CD14-positive monocyte (primary cell): ENCODE measurements around the gene TMEM170A. TPM values are rescaled to one million over a fixed set of nuclear protein-coding genes. Genes with fewer than 3 reads are reported as not detected.

Experiments used
- DNase-seq, 3 donors: peaks; one replicate each; pipeline ENCODE4 v3.0.0-alpha.2; 2011 to 2022
- H2AFZ ChIP-seq: 2 replicates; pipeline ENCODE4 v1.6.0; 2012; ENCODE audit warnings: mild to moderate bottlenecking, low read depth, low read length, inconsistent platforms; ENCODE audit not compliant: insufficient read depth, poor library complexity, severe bottlenecking
- H3K27ac ChIP-seq, 2 donors: 1 replicate in 1 of 2; 2 replicates in 1 of 2; pipeline ENCODE4 v1.5.1; 2012 to 2013; ENCODE audit warnings: low read length in 2 of 2, control low read depth in 1 of 2, inconsistent platforms in 1 of 2, low read depth in 1 of 2, mild to moderate bottlenecking in 1 of 2
- H3K27me3 ChIP-seq, 2 donors: one replicate each; pipeline versions ENCODE4 v1.6.0 to v1.6.1; 2011 to 2013; ENCODE audit warnings: low read length in 2 of 2; ENCODE audit not compliant: control insufficient read depth in 2 of 2, insufficient read depth in 2 of 2
- H3K36me3 ChIP-seq, 2 donors: replicated peaks in 1 of 2; 1 replicate in 1 of 2; 2 replicates in 1 of 2; pipeline versions ENCODE4 v1.5.1 to v1.6.1; 2012 to 2013; ENCODE audit warnings: low read length in 2 of 2, control low read depth in 1 of 2, inconsistent platforms in 1 of 2, mild to moderate bottlenecking in 1 of 2; ENCODE audit not compliant: insufficient read depth in 2 of 2, control insufficient read depth in 1 of 2
- H3K4me1 ChIP-seq, 2 donors: 1 replicate in 1 of 2; 2 replicates in 1 of 2; pipeline versions ENCODE4 v1.5.1 to v1.6.1; 2012 to 2013; ENCODE audit warnings: low read length in 2 of 2, control low read depth in 1 of 2, inconsistent platforms in 1 of 2, mild to moderate bottlenecking in 1 of 2, moderate library complexity in 1 of 2; ENCODE audit not compliant: insufficient read depth in 2 of 2, control insufficient read depth in 1 of 2
- H3K4me2 ChIP-seq: replicated peaks from 2 replicates; pipeline ENCODE3; 2012; ENCODE audit warnings: low read length, moderate library complexity, mild to moderate bottlenecking; ENCODE audit not compliant: poor library complexity, severe bottlenecking; ENCODE audit errors: extremely low read depth
- H3K4me3 ChIP-seq, 3 experiments: fragments of 200-600 bp in 1 of 3; sonication (generic) in 1 of 3; replicated peaks in 1 of 3; 1 replicate in 2 of 3; 2 replicates in 1 of 3; pipeline ENCODE4 v1.5.1; 2011 to 2013; ENCODE audit warnings: low read length in 3 of 3, mild to moderate bottlenecking in 3 of 3, control low read depth in 2 of 3, low read depth in 2 of 3, inconsistent platforms in 1 of 3, moderate library complexity in 1 of 3
- H3K79me2 ChIP-seq: 2 replicates; pipeline ENCODE4 v1.6.0; 2012; ENCODE audit warnings: mild to moderate bottlenecking, control low read depth, inconsistent platforms, low read length, moderate library complexity; ENCODE audit not compliant: insufficient read depth
- H3K9ac ChIP-seq: 2 replicates; pipeline ENCODE4 v1.6.0; 2017; ENCODE audit warnings: low read length, mild to moderate bottlenecking; ENCODE audit not compliant: insufficient read depth, poor library complexity, severe bottlenecking
- H3K9me3 ChIP-seq, 2 donors: replicated peaks in 1 of 2; 1 replicate in 1 of 2; 2 replicates in 1 of 2; pipeline versions ENCODE4 v1.5.1 to v1.6.1; 2012 to 2013; ENCODE audit warnings: low read length in 2 of 2, control low read depth in 1 of 2; ENCODE audit not compliant: control insufficient read depth in 1 of 2, insufficient read depth in 1 of 2
- H4K20me1 ChIP-seq: 2 replicates; pipeline ENCODE4 v1.6.0; 2012; ENCODE audit warnings: mild to moderate bottlenecking, low read length, control low read depth, moderate library complexity; ENCODE audit not compliant: insufficient read depth
- H3K27ac Mint-ChIP-seq, 7 donors: one replicate each; pipeline ENCODE4 v1.8.0; 2020; ENCODE audit warnings: mild to moderate bottlenecking in 7 of 7, mixed read lengths in 7 of 7, moderate library complexity in 6 of 7, inconsistent platforms in 2 of 7
- H3K27me3 Mint-ChIP-seq, 3 donors: one replicate each; pipeline ENCODE4 v1.8.0; 2021 to 2022; ENCODE audit warnings: low read depth in 3 of 3, mild to moderate bottlenecking in 3 of 3, mixed read lengths in 3 of 3, moderate library complexity in 3 of 3, inconsistent platforms in 1 of 3
- H3K36me3 Mint-ChIP-seq, 2 donors: one replicate each; pipeline ENCODE4 v1.8.0; 2020; ENCODE audit warnings: mixed read lengths in 2 of 2, inconsistent platforms in 1 of 2, mild to moderate bottlenecking in 1 of 2
- H3K4me1 Mint-ChIP-seq: one replicate; pipeline ENCODE4 v1.8.0; 2020; ENCODE audit warnings: mild to moderate bottlenecking, mixed read lengths
- H3K4me3 Mint-ChIP-seq, 2 donors: one replicate each; pipeline ENCODE4 v1.8.0; 2020; ENCODE audit warnings: mild to moderate bottlenecking in 2 of 2, mixed read lengths in 2 of 2, moderate library complexity in 1 of 2
- H3K9me3 Mint-ChIP-seq, 7 donors: one replicate each; pipeline ENCODE4 v1.8.0; 2020 to 2022; ENCODE audit warnings: mixed read lengths in 7 of 7, mild to moderate bottlenecking in 6 of 7, moderate library complexity in 6 of 7, inconsistent platforms in 2 of 7
- WGBS: methylation state at CpG from one replicate; pipeline ENCODE4 v1.1.5; 2013; ENCODE audit warnings: missing lambda C conversion rate; ENCODE audit not compliant: insufficient coverage; 5-methylcytosine and 5-hydroxymethylcytosine counted together
- intact Hi-C, 2 donors: fragments of 100-400 bp; cut with micrococcal nuclease; formaldehyde crosslinking; loops; one replicate each; pipeline versions ENCODE4 v1.15.0 to v1.15.1; 2023
- polyA plus RNA-seq, 3 donors: library from polyadenylated mRNA; depleted of rRNA in 1 of 3; unstranded in 2 of 3; stranded (reverse) in 1 of 3; fragments of 300-500 nt in 2 of 3; fragments of >200 nt in 1 of 3; fragmentation: Illumina TruSeq in 2 of 3; gene quantifications; 1 replicate in 2 of 3; 2 replicates in 1 of 3; pipeline ENCODE4 v1.2.3, GENCODE V29; 2012 to 2021
- TF ChIP-seq, protein P1 (sequence below): fragments of 200-600 bp; IDR thresholded peaks from one replicate; pipeline ENCODE4 v1.8.0; 2022; ENCODE audit warnings: antibody characterized with exemption, mild to moderate bottlenecking

The TMEM170A gene
- polyA plus RNA-seq, 3 donors, result 17.9 to 31.6 (median 25.4) TPM

- Mint-ChIP-seq H3K9me3 (peaks cover 0 to 5% (median 0%) of the 10 kb centered on the region in 7 donors), H3K27me3 (peaks cover 8 to 16% (median 16%) of the 10 kb centered on the region in 3 donors), H3K27ac (peak overlapping the region in 2 of 7 donors; percentile 21 to 38), H3K4me3 (no peak overlapping the region), H3K4me1 (peaks cover 9% of the 10 kb centered on the region), H3K36me3 (no peaks in the 10 kb centered on the region)
- no peak for DNase-seq
- Histone ChIP-seq H3K27me3 (no peaks in the 10 kb centered on the region), H4K20me1 (no peaks in the 10 kb centered on the region), H3K79me2 (no peaks in the 10 kb centered on the region), H3K36me3 (no peaks in the 10 kb centered on the region), H3K4me2 (no peak overlapping the region), H3K4me1 (peaks cover 12 to 14% of the 10 kb centered on the region in 2 donors), H3K27ac (no peak overlapping the region), H3K4me3 (no peak overlapping the region), H3K9me3 (no peaks in the 10 kb centered on the region), H2AFZ (no peak overlapping the region), H3K9ac (no peak overlapping the region)
- TF ChIP-seq, protein P1, sequence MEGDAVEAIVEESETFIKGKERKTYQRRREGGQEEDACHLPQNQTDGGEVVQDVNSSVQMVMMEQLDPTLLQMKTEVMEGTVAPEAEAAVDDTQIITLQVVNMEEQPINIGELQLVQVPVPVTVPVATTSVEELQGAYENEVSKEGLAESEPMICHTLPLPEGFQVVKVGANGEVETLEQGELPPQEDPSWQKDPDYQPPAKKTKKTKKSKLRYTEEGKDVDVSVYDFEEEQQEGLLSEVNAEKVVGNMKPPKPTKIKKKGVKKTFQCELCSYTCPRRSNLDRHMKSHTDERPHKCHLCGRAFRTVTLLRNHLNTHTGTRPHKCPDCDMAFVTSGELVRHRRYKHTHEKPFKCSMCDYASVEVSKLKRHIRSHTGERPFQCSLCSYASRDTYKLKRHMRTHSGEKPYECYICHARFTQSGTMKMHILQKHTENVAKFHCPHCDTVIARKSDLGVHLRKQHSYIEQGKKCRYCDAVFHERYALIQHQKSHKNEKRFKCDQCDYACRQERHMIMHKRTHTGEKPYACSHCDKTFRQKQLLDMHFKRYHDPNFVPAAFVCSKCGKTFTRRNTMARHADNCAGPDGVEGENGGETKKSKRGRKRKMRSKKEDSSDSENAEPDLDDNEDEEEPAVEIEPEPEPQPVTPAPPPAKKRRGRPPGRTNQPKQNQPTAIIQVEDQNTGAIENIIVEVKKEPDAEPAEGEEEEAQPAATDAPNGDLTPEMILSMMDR, result no peak
- intact Hi-C loops, result no loop called here
- 72% methylated on average over 10 of the region's 14 CpGs for WGBS
Measured at GRCh38 chr16:75482434-75483205, 18.1 kb upstream of the TMEM170A start.

- Mint-ChIP-seq H3K36me3 (no peaks in the 10 kb centered on the region), H3K27ac (no peak overlapping the region)
Measured at GRCh38 chr16:75481475-75481874, 17.0 kb upstream of the TMEM170A start.

More at GRCh38 chr16:75481475-75481874, 17.0 kb upstream of the TMEM170A start:
- H3K36me3 ChIP-seq, result no peaks in the 10 kb centered on the region
- H3K4me2 ChIP-seq, result no peak overlapping the region
- no peaks in the 10 kb centered on the region for H3K79me2 ChIP-seq
- Mint-ChIP-seq H3K4me3 (no peak overlapping the region), H3K9me3 (peaks cover 0 to 5% (median 0%) of the 10 kb centered on the region in 7 donors), H3K27me3 (peaks cover 8 to 17% (median 16%) of the 10 kb centered on the region in 3 donors), H3K4me1 (peaks cover 14% of the 10 kb centered on the region)
- no peak overlapping the region for H3K9ac ChIP-seq
- WGBS, result 96% methylated on average over 6 of the region's 7 CpGs
- no peak overlapping the region for H2AFZ ChIP-seq
- TF ChIP-seq, protein P1, result no peak
- no peak for DNase-seq
- H3K9me3 ChIP-seq, result no peaks in the 10 kb centered on the region
- H3K27ac ChIP-seq, result no peak overlapping the region
- H4K20me1 ChIP-seq, result no peaks in the 10 kb centered on the region
- peaks cover 12 to 18% of the 10 kb centered on the region in 2 donors for H3K4me1 ChIP-seq
- H3K4me3 ChIP-seq, result no peak overlapping the region
- intact Hi-C loops, result no loop called here
- no peaks in the 10 kb centered on the region for H3K27me3 ChIP-seq
